Left lung (tissue), 10 donors: ENCODE measurements around the gene LKAAEAR1. TPM values are rescaled to one million over a fixed set of nuclear protein-coding genes. Genes with fewer than 3 reads are reported as not detected.

Experiments used
- ATAC-seq: fragments of 200-7000 bp; cut with Tn5 transposase; one replicate; pipeline ENCODE4 v1.9.1; 2020; ENCODE audit warnings: moderate library complexity
- DNase-seq, 4 donors: peaks; one replicate each; pipeline ENCODE4 v3.0.0-alpha.2; 2013 to 2020
- H3K27ac ChIP-seq, 2 donors: fragments of 200-600 bp; sonication (generic) in 1 of 2; one replicate each; pipeline versions ENCODE4 v1.5.0 to v1.8.0; 2020 to 2021
- H3K27me3 ChIP-seq, 2 donors: fragments of 200-600 bp; sonication (generic) in 1 of 2; one replicate each; pipeline versions ENCODE4 v1.5.0 to v1.8.0; 2020 to 2021
- H3K36me3 ChIP-seq, 2 donors: fragments of 200-600 bp; sonication (generic) in 1 of 2; one replicate each; pipeline versions ENCODE4 v1.5.0 to v1.8.0; 2020 to 2021
- H3K4me1 ChIP-seq, 2 donors: fragments of 200-600 bp; one replicate each; pipeline ENCODE4 v1.8.0; 2021
- H3K4me3 ChIP-seq, 2 donors: fragments of 200-600 bp; sonication (generic) in 1 of 2; one replicate each; pipeline versions ENCODE4 v1.5.0 to v1.8.0; 2020 to 2021; ENCODE audit warnings: mild to moderate bottlenecking in 1 of 2
- H3K9me3 ChIP-seq, 2 donors: fragments of 200-600 bp; sonication (generic) in 1 of 2; one replicate each; pipeline versions ENCODE4 v1.5.0 to v1.8.0; 2020 to 2021
- intact Hi-C, 2 donors: fragments of 100-400 bp; cut with DNase I; formaldehyde crosslinking; loops; one replicate each; pipeline versions ENCODE4 v1.11.2 to v1.14.2; 2022
- polyA plus RNA-seq, 6 donors: library from polyadenylated mRNA; unstranded; fragments of 120-200 nt; gene quantifications; one replicate each; pipeline ENCODE4 v1.2.1, GENCODE V29; 2013; ENCODE audit not compliant: insufficient read length in 6 of 6
- total RNA-seq, 2 donors: library from RNA; stranded (reverse); fragmentation: NEBNext Ultra II Directional; extraction: Animal tissue kit (Norgen Biotek cat#: 25700); gene quantifications; one replicate each; pipeline ENCODE4 v1.2.1, GENCODE V29; 2021
- TF ChIP-seq, protein P1 (sequence below), 2 donors: fragments of 200-600 bp; sonication (generic) in 1 of 2; IDR thresholded peaks; one replicate each; pipeline versions ENCODE4 v1.5.0 to v1.8.0; 2021; ENCODE audit warnings: antibody characterized with exemption in 2 of 2
- donor health status: DM: no; HTN: yes; CAD: no.
- donor health status: DM: no; HTN: no; CAD: no.

Gene LKAAEAR1
- total and polyA plus RNA-seq, 8 donors, result 0.38 to 0.70 (median 0.45) TPM; not detected in 1

DNA sequence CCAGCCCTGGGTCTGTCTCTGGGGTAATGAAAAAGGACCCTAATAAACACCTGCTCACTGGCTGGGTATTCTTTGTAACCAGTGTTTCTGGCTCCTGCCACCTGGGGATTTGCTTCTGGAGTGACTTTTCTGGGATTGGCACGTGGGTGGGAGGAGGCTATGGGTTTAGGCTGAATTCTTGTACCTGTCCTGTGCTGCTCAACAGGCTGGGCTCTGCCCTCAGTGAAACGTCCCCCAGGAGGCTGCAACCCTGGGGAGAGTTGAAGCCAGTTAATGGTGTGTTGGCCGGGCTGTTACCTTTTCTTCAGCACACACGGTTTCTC is 16.3 kb upstream of the LKAAEAR1 start:
- TF ChIP-seq, protein P1, sequence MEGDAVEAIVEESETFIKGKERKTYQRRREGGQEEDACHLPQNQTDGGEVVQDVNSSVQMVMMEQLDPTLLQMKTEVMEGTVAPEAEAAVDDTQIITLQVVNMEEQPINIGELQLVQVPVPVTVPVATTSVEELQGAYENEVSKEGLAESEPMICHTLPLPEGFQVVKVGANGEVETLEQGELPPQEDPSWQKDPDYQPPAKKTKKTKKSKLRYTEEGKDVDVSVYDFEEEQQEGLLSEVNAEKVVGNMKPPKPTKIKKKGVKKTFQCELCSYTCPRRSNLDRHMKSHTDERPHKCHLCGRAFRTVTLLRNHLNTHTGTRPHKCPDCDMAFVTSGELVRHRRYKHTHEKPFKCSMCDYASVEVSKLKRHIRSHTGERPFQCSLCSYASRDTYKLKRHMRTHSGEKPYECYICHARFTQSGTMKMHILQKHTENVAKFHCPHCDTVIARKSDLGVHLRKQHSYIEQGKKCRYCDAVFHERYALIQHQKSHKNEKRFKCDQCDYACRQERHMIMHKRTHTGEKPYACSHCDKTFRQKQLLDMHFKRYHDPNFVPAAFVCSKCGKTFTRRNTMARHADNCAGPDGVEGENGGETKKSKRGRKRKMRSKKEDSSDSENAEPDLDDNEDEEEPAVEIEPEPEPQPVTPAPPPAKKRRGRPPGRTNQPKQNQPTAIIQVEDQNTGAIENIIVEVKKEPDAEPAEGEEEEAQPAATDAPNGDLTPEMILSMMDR (IDR thresholded peaks at IDR 0.05), result no peak

DNA sequence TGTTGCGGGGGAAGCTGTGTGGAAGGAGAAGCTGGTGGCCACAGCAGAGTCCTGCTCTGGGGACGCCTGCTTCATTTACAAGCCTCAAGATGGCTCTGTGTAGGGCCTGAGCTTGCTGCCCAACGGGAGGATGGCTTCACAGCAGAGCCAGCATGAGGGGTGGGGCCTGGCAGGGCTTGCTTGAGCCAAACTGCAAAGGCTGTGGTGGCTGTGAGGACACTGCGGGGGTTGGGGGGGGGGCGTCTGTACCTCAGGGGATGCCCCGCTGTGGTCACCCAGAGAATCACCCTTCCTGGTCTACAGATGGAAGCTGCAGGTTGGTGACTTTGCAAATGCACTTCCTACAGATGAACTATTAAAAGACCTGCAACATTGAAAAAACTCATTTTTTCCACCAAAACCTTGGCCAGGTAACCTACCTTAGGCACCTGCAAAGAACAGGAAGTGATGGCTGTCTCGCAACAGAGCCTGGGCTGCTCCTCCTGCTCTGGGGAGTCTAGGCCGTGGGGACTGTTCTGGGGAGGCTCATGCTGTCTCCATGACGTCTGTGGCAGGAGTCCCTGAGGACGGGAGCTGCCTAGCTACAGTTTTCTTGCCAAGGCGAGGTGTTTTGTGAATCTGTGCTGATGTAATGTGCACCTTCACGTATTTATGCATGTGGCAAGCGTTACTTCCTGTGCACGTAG is 15.8 kb upstream of the LKAAEAR1 start:
- H3K4me3 ChIP-seq, result no peak overlapping the region
- TF ChIP-seq, protein P1 (IDR thresholded peaks at IDR 0.05), result no peak
- ATAC-seq (no peak), DNase-seq (peak in 1 of 4 donors; percentile 34)
- H3K27me3 ChIP-seq, result peaks cover 26 to 56% of the 10 kb centered on the region in 2 donors
- intact Hi-C loops, result no loop called here
- H3K9me3 ChIP-seq, result no peaks in the 10 kb centered on the region
- no peak overlapping the region for H3K27ac ChIP-seq
- peaks cover 0 to 23% of the 10 kb centered on the region in 2 donors for H3K36me3 ChIP-seq
- H3K4me1 ChIP-seq, result peaks cover 6 to 14% of the 10 kb centered on the region in 2 donors

More for the DNA sequence above, 16.3 kb upstream of the LKAAEAR1 start:
- ATAC-seq (no peak), DNase-seq (peak in 1 of 4 donors; percentile 11)
- Histone ChIP-seq H3K4me3 (no peak overlapping the region), H3K27me3 (peaks cover 26 to 55% of the 10 kb centered on the region in 2 donors), H3K27ac (no peak overlapping the region), H3K9me3 (no peaks in the 10 kb centered on the region), H3K36me3 (peaks cover 0 to 23% of the 10 kb centered on the region in 2 donors), H3K4me1 (peaks cover 6 to 14% of the 10 kb centered on the region in 2 donors)
- intact Hi-C loops, result no loop called here

DNA sequence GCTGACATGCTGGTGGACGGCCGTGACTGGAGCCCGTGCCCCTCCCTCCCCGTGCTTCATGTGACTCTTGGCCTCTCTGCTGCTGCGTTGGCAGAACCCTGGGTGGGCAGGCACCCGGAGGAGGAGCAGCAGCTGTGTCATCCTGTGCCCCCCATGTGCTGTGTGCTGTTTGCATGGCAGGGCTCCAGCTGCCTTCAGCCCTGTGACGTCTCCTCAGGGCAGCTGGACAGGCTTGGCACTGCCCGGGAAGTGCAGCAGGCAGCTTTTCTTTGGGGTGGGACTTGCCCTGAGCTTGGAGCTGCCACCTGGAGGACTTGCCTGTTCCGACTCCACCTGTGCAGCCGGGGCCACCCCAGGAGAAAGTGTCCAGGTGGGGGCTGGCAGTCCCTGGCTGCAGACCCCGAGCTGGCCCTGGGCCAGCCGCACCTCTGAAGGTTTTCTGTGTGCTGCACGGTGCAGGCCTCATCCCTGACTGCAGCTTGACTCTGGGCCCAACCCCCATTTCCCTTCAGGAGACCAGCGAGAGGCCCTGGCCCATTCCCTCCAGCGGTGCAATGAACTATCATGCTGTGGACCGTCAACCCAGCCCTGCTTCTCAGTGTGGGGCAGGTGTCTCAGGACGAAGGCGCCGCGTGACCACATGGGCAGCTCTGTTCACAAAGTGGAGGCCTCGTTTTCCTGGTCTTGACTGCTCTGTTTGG is 15.0 kb upstream of the LKAAEAR1 start:
- H3K9me3 ChIP-seq, result no peaks in the 10 kb centered on the region
- DNase-seq (peak in 1 of 4 donors; percentile 54), ATAC-seq (no peak)
- H3K4me3 ChIP-seq, result no peak overlapping the region
- peaks cover 6 to 14% of the 10 kb centered on the region in 2 donors for H3K4me1 ChIP-seq
- H3K27ac ChIP-seq, result no peak overlapping the region
- peaks cover 0 to 23% of the 10 kb centered on the region in 2 donors for H3K36me3 ChIP-seq
- intact Hi-C loops, result no loop called here
- H3K27me3 ChIP-seq, result peaks cover 26 to 52% of the 10 kb centered on the region in 2 donors
- TF ChIP-seq, protein P1 (IDR thresholded peaks at IDR 0.05), result no peak

DNA sequence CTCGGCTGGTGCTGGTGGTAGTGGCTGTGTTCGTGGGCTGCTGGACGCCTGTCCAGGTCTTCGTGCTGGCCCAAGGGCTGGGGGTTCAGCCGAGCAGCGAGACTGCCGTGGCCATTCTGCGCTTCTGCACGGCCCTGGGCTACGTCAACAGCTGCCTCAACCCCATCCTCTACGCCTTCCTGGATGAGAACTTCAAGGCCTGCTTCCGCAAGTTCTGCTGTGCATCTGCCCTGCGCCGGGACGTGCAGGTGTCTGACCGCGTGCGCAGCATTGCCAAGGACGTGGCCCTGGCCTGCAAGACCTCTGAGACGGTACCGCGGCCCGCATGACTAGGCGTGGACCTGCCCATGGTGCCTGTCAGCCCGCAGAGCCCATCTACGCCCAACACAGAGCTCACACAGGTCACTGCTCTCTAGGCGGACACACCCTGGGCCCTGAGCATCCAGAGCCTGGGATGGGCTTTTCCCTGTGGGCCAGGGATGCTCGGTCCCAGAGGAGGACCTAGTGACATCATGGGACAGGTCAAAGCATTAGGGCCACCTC is 14.3 kb upstream of the LKAAEAR1 start:
- no peak overlapping the region for H3K27ac ChIP-seq

More for the DNA sequence above, 14.3 kb upstream of the LKAAEAR1 start:
- H3K9me3 ChIP-seq, result no peaks in the 10 kb centered on the region
- no peak overlapping the region for H3K4me3 ChIP-seq
- peaks cover 26 to 45% of the 10 kb centered on the region in 2 donors for H3K27me3 ChIP-seq
- peaks cover 6 to 14% of the 10 kb centered on the region in 2 donors for H3K4me1 ChIP-seq
- H3K36me3 ChIP-seq, result peaks cover 0 to 23% of the 10 kb centered on the region in 2 donors
- TF ChIP-seq, protein P1 (IDR thresholded peaks at IDR 0.05), result no peak
- intact Hi-C loops, result no loop called here
- DNase-seq (peak in 1 of 4 donors; percentile 67), ATAC-seq (no peak)
